Activated naive CD4-positive, alpha-beta T cell treated with anti-CD3 and anti-CD28 coated beads, Interleukin-2, amount 10 ng/mL, durations not matched to agents 7 days and 5 days (primary cell): ENCODE measurements around the gene TMEM130.

Source experiments
- CTCF ChIA-PET: fragments of 350-600 bp; sonication (Branson Sonifier 250); formaldehyde crosslinking; loops from one replicate; lab custom pipeline; 2021; ENCODE audit warnings: antibody characterized with exemption; lab: Charles Lee
- DNase-seq: peaks from one replicate; pipeline ENCODE4 v3.0.0-alpha.2; 2020
- H3K27ac Mint-ChIP-seq: one replicate; pipeline ENCODE4 v1.8.0; 2021; ENCODE audit warnings: mild to moderate bottlenecking, moderate library complexity, mixed read lengths
- H3K27me3 Mint-ChIP-seq: one replicate; pipeline ENCODE4 v1.8.0; 2021; ENCODE audit warnings: mild to moderate bottlenecking, mixed read lengths
- H3K36me3 Mint-ChIP-seq: one replicate; pipeline ENCODE4 v1.8.0; 2021; ENCODE audit warnings: mixed read lengths
- H3K4me1 Mint-ChIP-seq: one replicate; pipeline ENCODE4 v1.8.0; 2021; ENCODE audit warnings: mixed read lengths
- H3K4me3 Mint-ChIP-seq: one replicate; pipeline ENCODE4 v1.8.0; 2021; ENCODE audit warnings: mild to moderate bottlenecking, moderate library complexity, mixed read lengths
- H3K9me3 Mint-ChIP-seq: one replicate; pipeline ENCODE4 v1.8.0; 2021; ENCODE audit warnings: mixed read lengths

TMEM130 gene

DNA sequence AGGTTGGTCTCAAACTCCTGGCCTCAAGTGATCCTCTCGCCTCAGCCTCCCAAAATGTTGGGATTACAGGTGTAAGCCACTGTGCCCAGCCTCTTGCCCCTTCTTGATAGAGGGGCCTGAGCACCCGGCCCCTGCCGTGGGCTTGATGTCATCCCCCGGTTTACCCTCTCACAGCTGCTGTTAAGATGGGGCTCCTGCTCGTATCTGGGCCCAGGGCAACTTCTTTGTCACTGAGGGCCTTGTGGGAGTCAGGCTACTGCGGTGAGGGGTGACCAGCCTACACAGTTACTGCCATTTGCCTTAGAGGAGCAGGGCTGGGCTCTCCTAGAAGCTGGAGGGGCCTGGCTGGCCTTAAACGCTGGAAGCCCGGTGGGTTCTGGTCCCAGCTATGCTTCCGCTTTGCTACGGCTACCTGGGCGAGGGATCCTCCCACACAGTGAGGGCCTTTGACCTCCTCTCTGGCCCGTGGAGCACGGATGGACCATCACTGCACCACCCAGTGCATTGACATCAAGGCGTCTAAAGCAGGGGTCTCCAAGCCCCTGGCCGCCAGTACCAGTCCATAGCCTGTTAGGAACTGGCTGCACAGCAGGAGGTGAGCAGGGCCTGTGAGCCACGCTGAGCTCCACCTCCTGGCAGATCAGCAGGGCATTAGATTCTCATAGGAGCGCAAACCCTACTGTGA lies 1.1 kb upstream of the TMEM130 start:
- H3K27me3 Mint-ChIP-seq: peaks cover 79% of the 10 kb centered on the region
- CTCF ChIA-PET: interaction anchor here (1.1 to 2.5 kb wide), 2 partner anchors 9 to 37 kb away, joined by 3 to 10 read pairs; no protein-coding TSS in a partner anchor
- H3K27ac Mint-ChIP-seq: no peak overlapping the region
- no peaks in the 10 kb centered on the region for H3K9me3 Mint-ChIP-seq
- peak overlapping the region; percentile 73 for H3K4me3 Mint-ChIP-seq
- DNase-seq: no peak
- H3K36me3 Mint-ChIP-seq: no peaks in the 10 kb centered on the region
- peaks cover 7% of the 10 kb centered on the region for H3K4me1 Mint-ChIP-seq

- Mint-ChIP-seq H3K4me3 (peak overlapping the region; percentile 73), H3K36me3 (no peaks in the 10 kb centered on the region), H3K27ac (no peak overlapping the region), H3K27me3 (peaks cover 72% of the 10 kb centered on the region), H3K9me3 (no peaks in the 10 kb centered on the region), H3K4me1 (peaks cover 7% of the 10 kb centered on the region)
- CTCF ChIA-PET: no interaction called here
- DNase-seq: peak; percentile 79
These were observed 372 bp upstream of the TMEM130 start for GRCh38 chr7:98870121-98870651.

GRCh38 chr7:98869027-98869596 lies 702 bp downstream of the TMEM130 start:
- Mint-ChIP-seq H3K4me1 (peaks cover 7% of the 10 kb centered on the region), H3K4me3 (no peak overlapping the region), H3K27me3 (peaks cover 67% of the 10 kb centered on the region), H3K9me3 (no peaks in the 10 kb centered on the region), H3K27ac (no peak overlapping the region), H3K36me3 (no peaks in the 10 kb centered on the region)
- CTCF ChIA-PET: no interaction called here
- DNase-seq: no peak

GRCh38 chr7:98868450-98868849 lies 1.4 kb downstream of the TMEM130 start:
- H3K4me1 Mint-ChIP-seq: peaks cover 7% of the 10 kb centered on the region
- CTCF ChIA-PET: no interaction called here
- H3K27ac Mint-ChIP-seq: no peak overlapping the region
- peaks cover 68% of the 10 kb centered on the region for H3K27me3 Mint-ChIP-seq
- no peak for DNase-seq
- no peak overlapping the region for H3K4me3 Mint-ChIP-seq
- no peaks in the 10 kb centered on the region for H3K36me3 Mint-ChIP-seq
- H3K9me3 Mint-ChIP-seq: no peaks in the 10 kb centered on the region

- Mint-ChIP-seq H3K27ac (no peak overlapping the region), H3K36me3 (no peaks in the 10 kb centered on the region), H3K4me3 (no peak overlapping the region), H3K9me3 (no peaks in the 10 kb centered on the region), H3K27me3 (peaks cover 65% of the 10 kb centered on the region), H3K4me1 (peaks cover 7% of the 10 kb centered on the region)
- no peak for DNase-seq
- CTCF ChIA-PET: interaction anchor here (0.7 kb wide), 1 partner anchor 26 kb away, joined by 3 read pairs; no protein-coding TSS in a partner anchor
These were observed 3.0 kb downstream of the TMEM130 start for GRCh38 chr7:98866765-98867164.

GRCh38 chr7:98866351-98866750 lies 3.5 kb downstream of the TMEM130 start:
- no peaks in the 10 kb centered on the region for H3K36me3 Mint-ChIP-seq
- H3K9me3 Mint-ChIP-seq: no peaks in the 10 kb centered on the region
- CTCF ChIA-PET: interaction anchor here (0.7 kb wide), 1 partner anchor 26 kb away, joined by 3 read pairs; no protein-coding TSS in a partner anchor
- H3K27ac Mint-ChIP-seq: no peak overlapping the region
- no peak overlapping the region for H3K4me3 Mint-ChIP-seq
- peaks cover 63% of the 10 kb centered on the region for H3K27me3 Mint-ChIP-seq
- peaks cover 7% of the 10 kb centered on the region for H3K4me1 Mint-ChIP-seq
- DNase-seq: no peak

GRCh38 chr7:98864731-98865453 lies 4.9 kb downstream of the TMEM130 start:
- Mint-ChIP-seq H3K4me3 (no peak overlapping the region), H3K9me3 (no peaks in the 10 kb centered on the region), H3K4me1 (no peaks in the 10 kb centered on the region), H3K36me3 (no peaks in the 10 kb centered on the region), H3K27ac (no peak overlapping the region), H3K27me3 (peaks cover 59% of the 10 kb centered on the region)
- DNase-seq: no peak
- CTCF ChIA-PET: no interaction called here

- Mint-ChIP-seq H3K27ac (no peak overlapping the region), H3K9me3 (no peaks in the 10 kb centered on the region), H3K4me3 (no peak overlapping the region), H3K27me3 (peaks cover 56% of the 10 kb centered on the region), H3K4me1 (no peaks in the 10 kb centered on the region), H3K36me3 (no peaks in the 10 kb centered on the region)
- DNase-seq: no peak
- CTCF ChIA-PET: no interaction called here
These were observed 6.2 kb downstream of the TMEM130 start for GRCh38 chr7:98863601-98864000.

DNA sequence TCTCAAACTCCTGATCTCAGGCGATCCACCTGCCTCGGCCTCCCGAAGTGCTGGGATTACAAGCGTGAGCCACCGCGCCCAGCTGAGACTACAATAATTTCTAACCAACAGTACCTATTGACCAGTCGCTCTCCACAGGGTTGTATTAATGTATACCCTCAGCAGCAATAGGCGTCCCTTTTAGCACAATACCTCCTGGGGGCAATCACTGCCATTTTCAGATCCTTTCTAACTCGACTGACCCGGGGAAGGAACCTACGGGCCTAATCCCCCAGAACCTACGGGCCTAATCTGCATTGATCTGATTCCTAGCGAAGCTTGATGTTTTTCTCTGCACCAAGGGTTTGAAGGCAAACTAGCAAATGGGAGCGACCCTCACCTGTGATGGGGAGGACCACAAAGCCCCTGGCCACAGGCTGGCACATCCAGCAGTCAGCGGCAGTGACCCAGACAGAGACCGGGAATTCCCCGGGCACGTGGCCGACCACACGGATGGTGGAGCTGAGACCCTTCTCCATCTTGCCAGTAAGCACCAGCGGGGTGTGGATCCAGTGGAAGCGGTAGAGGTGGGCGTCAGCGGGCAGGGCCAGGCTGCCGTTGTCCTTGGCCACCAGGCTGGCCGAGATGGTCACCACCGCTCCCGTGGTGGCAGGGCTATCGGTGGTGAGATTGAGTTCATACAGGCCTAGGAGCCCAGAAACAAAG lies 6.9 kb downstream of the TMEM130 start:
- H3K4me3 Mint-ChIP-seq: no peak overlapping the region
- peaks cover 55% of the 10 kb centered on the region for H3K27me3 Mint-ChIP-seq
- no peaks in the 10 kb centered on the region for H3K4me1 Mint-ChIP-seq
- H3K36me3 Mint-ChIP-seq: no peaks in the 10 kb centered on the region
- CTCF ChIA-PET: no interaction called here
- no peaks in the 10 kb centered on the region for H3K9me3 Mint-ChIP-seq
- no peak overlapping the region for H3K27ac Mint-ChIP-seq
- no peak for DNase-seq

- CTCF ChIA-PET: interaction anchor here (0.6 kb wide), 1 partner anchor 10 kb away, joined by 3 read pairs; no protein-coding TSS in a partner anchor
- Mint-ChIP-seq H3K9me3 (no peaks in the 10 kb centered on the region), H3K27me3 (peaks cover 49% of the 10 kb centered on the region), H3K36me3 (no peaks in the 10 kb centered on the region), H3K27ac (no peak overlapping the region), H3K4me3 (no peak overlapping the region), H3K4me1 (no peaks in the 10 kb centered on the region)
- DNase-seq: no peak
These were observed 7.6 kb downstream of the TMEM130 start for GRCh38 chr7:98862203-98862602.

DNA sequence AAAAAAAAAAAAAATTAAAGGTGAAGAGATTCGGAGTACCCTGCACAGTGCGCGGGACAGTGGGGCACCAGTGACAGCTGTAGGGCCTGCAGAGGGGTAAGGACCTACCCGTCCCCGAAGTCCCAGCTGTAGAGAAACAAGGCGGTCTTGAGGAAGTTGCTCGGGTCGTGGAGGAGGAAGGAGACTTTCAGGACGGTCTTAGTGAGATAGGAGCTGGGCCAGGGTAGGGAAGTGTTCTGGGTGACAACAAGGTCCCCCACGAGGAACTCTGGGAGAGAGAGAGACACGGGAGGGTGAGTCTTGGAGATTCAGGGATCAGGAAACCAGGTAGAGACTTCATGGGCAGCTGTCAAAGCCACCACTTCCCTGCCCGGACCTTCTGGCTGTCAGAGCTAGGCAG lies 9.7 kb downstream of the TMEM130 start:
- Mint-ChIP-seq H3K4me3 (no peak overlapping the region), H3K27ac (no peak overlapping the region), H3K4me1 (no peaks in the 10 kb centered on the region), H3K27me3 (peaks cover 46% of the 10 kb centered on the region), H3K9me3 (no peaks in the 10 kb centered on the region), H3K36me3 (no peaks in the 10 kb centered on the region)
- CTCF ChIA-PET: interaction anchor here (0.9 to 1.0 kb wide), 2 partner anchors 13 to 439 kb away, joined by 3 read pairs; no protein-coding TSS in a partner anchor
- no peak for DNase-seq

- Mint-ChIP-seq H3K36me3 (no peaks in the 10 kb centered on the region), H3K27me3 (peaks cover 36% of the 10 kb centered on the region), H3K27ac (no peak overlapping the region), H3K9me3 (no peaks in the 10 kb centered on the region), H3K4me1 (no peaks in the 10 kb centered on the region), H3K4me3 (no peak overlapping the region)
- DNase-seq: no peak
- CTCF ChIA-PET: interaction anchor here (0.9 kb wide), 1 partner anchor 14 kb away, joined by 4 read pairs; no protein-coding TSS in a partner anchor
These were observed 14.0 kb downstream of the TMEM130 start for GRCh38 chr7:98855610-98856422.

DNA sequence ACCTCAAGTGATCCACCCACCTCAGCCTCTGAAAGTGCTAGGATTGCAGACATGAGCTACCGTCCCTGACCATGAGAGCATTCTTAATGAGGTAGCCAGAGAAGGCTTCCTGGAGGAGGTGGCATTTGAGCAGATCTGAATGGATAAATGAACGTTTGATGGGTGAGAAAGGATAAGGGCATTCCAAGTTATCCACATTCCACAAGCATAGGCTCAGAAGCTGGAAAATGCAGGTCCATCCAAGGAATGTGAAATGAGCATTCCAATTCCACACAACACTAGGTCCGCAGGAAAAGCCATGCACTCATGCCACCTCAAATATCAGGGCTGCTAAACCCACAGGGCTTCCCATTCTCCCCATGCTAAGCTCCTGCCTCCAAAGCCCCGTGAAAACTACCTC lies 17.0 kb downstream of the TMEM130 start:
- Mint-ChIP-seq H3K4me1 (no peaks in the 10 kb centered on the region), H3K36me3 (no peaks in the 10 kb centered on the region), H3K27me3 (peaks cover 11% of the 10 kb centered on the region), H3K9me3 (no peaks in the 10 kb centered on the region), H3K27ac (no peak overlapping the region), H3K4me3 (no peak overlapping the region)
- DNase-seq: no peak
- CTCF ChIA-PET: no interaction called here
